ENCODE data around the gene LEPROT. TPM values are rescaled to one million over a fixed set of nuclear protein-coding genes. Genes with fewer than 3 reads are reported as not detected.

The LEPROT gene
- total and polyA plus RNA-seq, 8 donors = 9.3 to 101 (median 28.7) TPM

DNA sequence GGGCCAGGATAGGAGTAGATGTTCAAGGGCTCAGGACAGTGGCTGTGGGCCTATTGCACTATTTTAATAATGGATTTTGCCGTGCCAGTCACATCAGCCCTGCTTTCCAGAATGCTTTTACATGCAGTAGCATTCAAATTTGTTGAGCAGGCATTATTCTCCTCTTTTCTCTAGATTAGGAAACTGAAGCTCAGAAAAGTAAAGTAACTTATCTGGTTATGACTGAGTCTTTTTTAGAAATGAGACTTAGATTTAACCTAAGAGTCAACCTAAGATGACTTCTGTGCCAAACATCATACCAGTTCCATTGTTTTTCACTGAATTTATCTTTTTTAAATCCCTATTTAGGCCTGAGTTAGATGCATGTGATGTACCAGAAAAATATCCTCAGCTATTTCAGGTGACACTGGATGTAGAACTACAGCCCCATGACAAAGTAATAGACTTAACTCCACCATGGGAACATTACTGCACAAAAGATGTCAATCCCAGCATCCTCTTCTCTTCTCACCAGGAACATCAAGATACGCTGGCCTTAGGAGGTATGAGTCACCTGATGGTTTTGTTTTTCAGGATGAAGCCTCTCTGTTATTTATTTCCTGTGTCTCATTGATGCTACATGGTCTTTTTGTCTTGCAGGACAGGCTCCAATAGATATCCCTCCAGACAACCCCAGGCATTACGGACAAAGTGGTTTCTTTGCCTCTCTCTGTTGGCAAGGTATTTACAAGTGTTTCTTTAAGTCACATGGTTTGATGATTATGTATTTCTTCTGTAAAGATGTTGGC, 31.4 kb upstream of the LEPROT start:
- 82 to 90% (median 87%) methylated on average over 3 of the region's 3 CpGs for WGBS, 5 donors
- no peak overlapping the region for H3K27ac ChIP-seq
- peaks cover 0 to 32% (median 12%) of the 10 kb centered on the region in 4 donors for H3K36me3 ChIP-seq
- intact Hi-C loops (cut with DNase I; ENCODE audit: low total_unique reads) = no loop called here
- H3K9me3 ChIP-seq = no peaks in the 10 kb centered on the region
- no peaks in the 10 kb centered on the region for H3K4me1 ChIP-seq
- TF ChIP-seq POLR2AphosphoS5 (IDR thresholded peaks at IDR 0.05) (no peak), POLR2A (IDR thresholded peaks at IDR 0.05) (no peak), EP300 (IDR thresholded peaks at IDR 0.05) (no peak)
- TF ChIP-seq, protein P1, sequence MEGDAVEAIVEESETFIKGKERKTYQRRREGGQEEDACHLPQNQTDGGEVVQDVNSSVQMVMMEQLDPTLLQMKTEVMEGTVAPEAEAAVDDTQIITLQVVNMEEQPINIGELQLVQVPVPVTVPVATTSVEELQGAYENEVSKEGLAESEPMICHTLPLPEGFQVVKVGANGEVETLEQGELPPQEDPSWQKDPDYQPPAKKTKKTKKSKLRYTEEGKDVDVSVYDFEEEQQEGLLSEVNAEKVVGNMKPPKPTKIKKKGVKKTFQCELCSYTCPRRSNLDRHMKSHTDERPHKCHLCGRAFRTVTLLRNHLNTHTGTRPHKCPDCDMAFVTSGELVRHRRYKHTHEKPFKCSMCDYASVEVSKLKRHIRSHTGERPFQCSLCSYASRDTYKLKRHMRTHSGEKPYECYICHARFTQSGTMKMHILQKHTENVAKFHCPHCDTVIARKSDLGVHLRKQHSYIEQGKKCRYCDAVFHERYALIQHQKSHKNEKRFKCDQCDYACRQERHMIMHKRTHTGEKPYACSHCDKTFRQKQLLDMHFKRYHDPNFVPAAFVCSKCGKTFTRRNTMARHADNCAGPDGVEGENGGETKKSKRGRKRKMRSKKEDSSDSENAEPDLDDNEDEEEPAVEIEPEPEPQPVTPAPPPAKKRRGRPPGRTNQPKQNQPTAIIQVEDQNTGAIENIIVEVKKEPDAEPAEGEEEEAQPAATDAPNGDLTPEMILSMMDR (IDR thresholded peaks at IDR 0.05) = no peak
- H3K27me3 ChIP-seq = no peaks in the 10 kb centered on the region
- no peak for DNase-seq
- no peak overlapping the region for H3K4me3 ChIP-seq

DNA sequence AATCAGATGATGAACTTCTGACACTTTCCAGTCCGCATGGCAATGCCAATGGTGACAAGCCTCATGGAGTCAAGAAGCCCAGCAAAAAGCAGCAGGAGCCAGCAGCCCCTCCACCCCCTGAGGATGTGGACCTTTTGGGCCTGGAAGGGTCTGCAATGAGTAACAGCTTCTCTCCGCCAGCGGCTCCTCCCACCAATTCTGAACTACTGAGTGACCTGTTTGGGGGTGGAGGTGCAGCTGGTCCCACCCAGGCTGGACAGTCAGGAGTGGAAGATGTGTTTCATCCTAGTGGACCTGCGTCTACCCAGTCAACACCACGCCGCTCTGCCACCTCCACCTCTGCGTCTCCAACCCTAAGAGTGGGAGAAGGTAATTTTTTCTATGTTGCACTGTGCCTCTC, 28.0 kb upstream of the LEPROT start:
- H3K9me3 ChIP-seq = no peaks in the 10 kb centered on the region
- H3K27ac ChIP-seq = no peak overlapping the region
- no peaks in the 10 kb centered on the region for H3K4me1 ChIP-seq
- H3K4me3 ChIP-seq = no peak overlapping the region
- no peaks in the 10 kb centered on the region for H3K27me3 ChIP-seq
- intact Hi-C loops (cut with DNase I; ENCODE audit: low total_unique reads) = no loop called here
- WGBS, 5 donors = 91 to 99% (median 97%) methylated on average over 7 of the region's 7 CpGs
- DNase-seq = no peak
- peaks cover 0 to 38% (median 15%) of the 10 kb centered on the region in 4 donors for H3K36me3 ChIP-seq
- no peak for TF ChIP-seq POLR2AphosphoS5 (IDR thresholded peaks at IDR 0.05)
- no peak for TF ChIP-seq POLR2A (IDR thresholded peaks at IDR 0.05)
- TF ChIP-seq, protein P1 (IDR thresholded peaks at IDR 0.05) = no peak
- no peak for TF ChIP-seq EP300 (IDR thresholded peaks at IDR 0.05)

DNA sequence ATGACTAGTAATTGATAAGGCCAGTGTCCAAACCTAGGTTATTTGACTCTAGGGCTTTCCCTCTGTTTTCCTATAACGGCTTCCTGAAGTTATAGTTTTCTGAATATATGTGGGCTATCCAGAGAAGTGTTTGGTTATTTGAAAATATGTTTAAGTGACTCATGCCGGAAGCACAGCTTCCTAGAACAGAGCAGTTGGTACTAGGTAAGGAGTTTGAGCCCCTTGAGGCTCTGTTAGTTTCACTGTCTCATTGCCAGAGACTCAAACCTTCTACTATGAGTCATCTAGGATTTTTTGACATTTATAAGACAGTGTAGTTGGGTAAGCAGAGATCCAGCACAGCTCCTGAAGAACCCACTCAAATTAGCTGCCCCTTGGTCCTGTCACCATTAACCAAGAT, 27.1 kb upstream of the LEPROT start:
- DNase-seq = no peak
- no peaks in the 10 kb centered on the region for H3K9me3 ChIP-seq
- H3K4me1 ChIP-seq = no peaks in the 10 kb centered on the region
- H3K4me3 ChIP-seq = no peak overlapping the region
- 82 to 91% (median 86%) methylated on average over 2 of the region's 2 CpGs for WGBS, 5 donors
- H3K27ac ChIP-seq = no peak overlapping the region
- TF ChIP-seq POLR2AphosphoS5 (IDR thresholded peaks at IDR 0.05) = no peak
- no peaks in the 10 kb centered on the region for H3K27me3 ChIP-seq
- H3K36me3 ChIP-seq = peaks cover 0 to 35% (median 15%) of the 10 kb centered on the region in 4 donors
- intact Hi-C loops (cut with DNase I; ENCODE audit: low total_unique reads) = no loop called here

DNA sequence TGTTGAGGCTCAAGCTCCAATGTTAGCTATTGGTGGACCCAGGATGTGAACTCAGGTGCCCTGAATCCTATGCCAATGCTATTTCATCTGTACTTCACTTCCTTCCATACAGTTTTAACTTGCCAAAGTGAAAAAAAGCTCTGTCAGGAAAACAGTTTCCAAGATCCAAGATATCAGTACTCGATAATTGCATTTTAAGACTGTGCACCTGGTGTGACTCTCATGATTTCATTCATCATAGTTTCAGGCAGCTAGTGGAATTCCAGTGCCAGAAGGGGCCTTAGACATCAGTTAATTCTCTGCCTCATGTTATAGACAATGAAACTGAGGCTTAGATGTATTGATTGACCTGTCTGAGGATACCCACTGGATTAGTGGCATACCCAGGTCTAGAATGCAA, 26.5 kb upstream of the LEPROT start:
- no peaks in the 10 kb centered on the region for H3K9me3 ChIP-seq
- H3K27ac ChIP-seq = no peak overlapping the region
- H3K27me3 ChIP-seq = no peaks in the 10 kb centered on the region
- peaks cover 0 to 29% (median 12%) of the 10 kb centered on the region in 4 donors for H3K36me3 ChIP-seq
- peak in 1 of 2 donors; percentile 16 for DNase-seq
- no peak overlapping the region for H3K4me3 ChIP-seq
- no peaks in the 10 kb centered on the region for H3K4me1 ChIP-seq
- TF ChIP-seq, protein P1 (IDR thresholded peaks at IDR 0.05) = no peak
- TF ChIP-seq POLR2A (IDR thresholded peaks at IDR 0.05) = no peak
- TF ChIP-seq EP300 (IDR thresholded peaks at IDR 0.05) = no peak
- no peak for TF ChIP-seq POLR2AphosphoS5 (IDR thresholded peaks at IDR 0.05)
- intact Hi-C loops (cut with DNase I; ENCODE audit: low total_unique reads) = no loop called here
- 59 to 90% (median 77%) methylated on average over 1 of the region's 1 CpG for WGBS, 5 donors

All from stomach (tissue), 9 donors.